Caco-2 (cell line): Measurements from ENCODE around the gene TMEM229B. TPM values are rescaled to one million over a fixed set of nuclear protein-coding genes. Genes with fewer than 3 reads are reported as not detected.

Experiments
- BruUV-seq: library from RNA; stranded (reverse); fragments of 400-500 nt; replicated peaks from 2 replicates; lab custom pipeline; 2021; lab: Mats Ljungman, UMichigan
- CTCF ChIA-PET: fragments of 300-600 bp; sonication (Branson Sonifier 250); formaldehyde crosslinking; loops from one replicate; lab custom pipeline; 2022; ENCODE audit warnings: antibody characterized with exemption; lab: Charles Lee
- POLR2A ChIA-PET: fragments of 300-600 bp; sonication (Branson Sonifier 250); formaldehyde crosslinking; loops from one replicate; lab custom pipeline; 2022; ENCODE audit warnings: antibody characterized with exemption; lab: Charles Lee
- DNase-seq, 2 experiments: peaks; one replicate each; pipeline versions ENCODE4 v3.0.0 to v3.0.0-alpha.2; 2020 to 2022
- H3K27me3 ChIP-seq: replicated peaks from 2 replicates; pipeline ENCODE4 v1.6.0; 2011; ENCODE audit warnings: low read length; ENCODE audit not compliant: control insufficient read depth, insufficient read depth
- H3K36me3 ChIP-seq: 2 replicates; pipeline ENCODE4 v1.5.1; 2011; ENCODE audit warnings: low read length; ENCODE audit not compliant: control insufficient read depth, insufficient read depth
- H3K4me1 ChIP-seq: fragments of 250-450 bp; sonication (Bioruptor Pico); 2 replicates; pipeline ENCODE4 v1.5.1; 2020; ENCODE audit warnings: mild to moderate bottlenecking
- H3K4me3 ChIP-seq: 2 replicates; pipeline ENCODE4 v1.5.1; 2011; ENCODE audit warnings: low read depth, mild to moderate bottlenecking, control low read depth, low read length
- H3K9me3 ChIP-seq: fragments of 250-450 bp; sonication (Bioruptor Pico); 2 replicates; pipeline ENCODE4 v1.5.1; 2020; ENCODE audit warnings: mild to moderate bottlenecking, moderate library complexity
- H3K27ac Mint-ChIP-seq: one replicate; pipeline ENCODE4 v1.8.0; 2022; ENCODE audit warnings: mixed read lengths; ENCODE audit not compliant: unreplicated experiment
- H3K27me3 Mint-ChIP-seq: one replicate; pipeline ENCODE4 v1.8.0; 2022; ENCODE audit warnings: mixed read lengths; ENCODE audit not compliant: insufficient read depth, unreplicated experiment
- H3K36me3 Mint-ChIP-seq: one replicate; pipeline ENCODE4 v1.8.0; 2022; ENCODE audit warnings: mild to moderate bottlenecking, mixed read lengths; ENCODE audit not compliant: insufficient read depth, unreplicated experiment
- H3K4me1 Mint-ChIP-seq: one replicate; pipeline ENCODE4 v1.8.0; 2022; ENCODE audit warnings: low read depth, mixed read lengths; ENCODE audit not compliant: unreplicated experiment
- H3K4me3 Mint-ChIP-seq: one replicate; pipeline ENCODE4 v1.8.0; 2022; ENCODE audit warnings: mild to moderate bottlenecking, moderate library complexity, mixed read lengths; ENCODE audit not compliant: unreplicated experiment
- H3K9me3 Mint-ChIP-seq: one replicate; pipeline ENCODE4 v1.8.0; 2022; ENCODE audit warnings: mixed read lengths; ENCODE audit not compliant: unreplicated experiment
- intact Hi-C: fragments of 100-400 bp; cut with micrococcal nuclease; formaldehyde crosslinking; loops from one replicate; pipeline ENCODE4 v1.10.0; 2022; ENCODE audit not compliant: unreplicated experiment
- total RNA-seq: library from RNA; stranded (reverse); gene quantifications from 2 replicates; pipeline ENCODE4 v1.2.3, GENCODE V29; 2022
- TF ChIP-seq, protein P1 (sequence below), 2 experiments: fragments of 200-600 bp in 1 of 2; IDR thresholded peaks; 1 replicate in 1 of 2; 2 replicates in 1 of 2; pipeline versions ENCODE4 v1.5.1 to v1.8.0; 2011 to 2022; ENCODE audit warnings: antibody characterized with exemption in 1 of 2, control low read depth in 1 of 2, inconsistent platforms in 1 of 2, low read depth in 1 of 2, low read length in 1 of 2, mild to moderate bottlenecking in 1 of 2, moderate library complexity in 1 of 2; ENCODE audit not compliant: insufficient read depth in 1 of 2, severe bottlenecking in 1 of 2, unreplicated experiment in 1 of 2

TMEM229B gene
- total RNA-seq, 1 experiment from 2014 or later, result not detected

GRCh38 chr14:67497716-67498115 lies 9.2 kb upstream of the TMEM229B start:
- Mint-ChIP-seq H3K4me3 (no peak overlapping the region), H3K27me3 (no peaks in the 10 kb centered on the region), H3K36me3 (no peaks in the 10 kb centered on the region), H3K9me3 (peaks cover 6% of the 10 kb centered on the region), H3K4me1 (peaks cover 7% of the 10 kb centered on the region), H3K27ac (no peak overlapping the region)
- CTCF ChIA-PET, result no interaction called here
- Histone ChIP-seq H3K4me3 (no peak overlapping the region), H3K27me3 (no peaks in the 10 kb centered on the region), H3K36me3 (no peaks in the 10 kb centered on the region; the same call in 1 of the 2 replicates), H3K4me1 (no peaks in the 10 kb centered on the region), H3K9me3 (peaks cover 7% of the 10 kb centered on the region)
- POLR2A ChIA-PET, result no interaction called here
- TF ChIP-seq, protein P1, sequence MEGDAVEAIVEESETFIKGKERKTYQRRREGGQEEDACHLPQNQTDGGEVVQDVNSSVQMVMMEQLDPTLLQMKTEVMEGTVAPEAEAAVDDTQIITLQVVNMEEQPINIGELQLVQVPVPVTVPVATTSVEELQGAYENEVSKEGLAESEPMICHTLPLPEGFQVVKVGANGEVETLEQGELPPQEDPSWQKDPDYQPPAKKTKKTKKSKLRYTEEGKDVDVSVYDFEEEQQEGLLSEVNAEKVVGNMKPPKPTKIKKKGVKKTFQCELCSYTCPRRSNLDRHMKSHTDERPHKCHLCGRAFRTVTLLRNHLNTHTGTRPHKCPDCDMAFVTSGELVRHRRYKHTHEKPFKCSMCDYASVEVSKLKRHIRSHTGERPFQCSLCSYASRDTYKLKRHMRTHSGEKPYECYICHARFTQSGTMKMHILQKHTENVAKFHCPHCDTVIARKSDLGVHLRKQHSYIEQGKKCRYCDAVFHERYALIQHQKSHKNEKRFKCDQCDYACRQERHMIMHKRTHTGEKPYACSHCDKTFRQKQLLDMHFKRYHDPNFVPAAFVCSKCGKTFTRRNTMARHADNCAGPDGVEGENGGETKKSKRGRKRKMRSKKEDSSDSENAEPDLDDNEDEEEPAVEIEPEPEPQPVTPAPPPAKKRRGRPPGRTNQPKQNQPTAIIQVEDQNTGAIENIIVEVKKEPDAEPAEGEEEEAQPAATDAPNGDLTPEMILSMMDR (IDR thresholded peaks at IDR 0.05; ENCODE audit: insufficient read depth in 1 of 2, low read depth in 1 of 2, low read length in 1 of 2, severe bottlenecking in 1 of 2, unreplicated experiment in 1 of 2), result no peak
- BruUV-seq, result no TSS peak
- intact Hi-C loops, result no loop called here
- DNase-seq, result no peak

DNA sequence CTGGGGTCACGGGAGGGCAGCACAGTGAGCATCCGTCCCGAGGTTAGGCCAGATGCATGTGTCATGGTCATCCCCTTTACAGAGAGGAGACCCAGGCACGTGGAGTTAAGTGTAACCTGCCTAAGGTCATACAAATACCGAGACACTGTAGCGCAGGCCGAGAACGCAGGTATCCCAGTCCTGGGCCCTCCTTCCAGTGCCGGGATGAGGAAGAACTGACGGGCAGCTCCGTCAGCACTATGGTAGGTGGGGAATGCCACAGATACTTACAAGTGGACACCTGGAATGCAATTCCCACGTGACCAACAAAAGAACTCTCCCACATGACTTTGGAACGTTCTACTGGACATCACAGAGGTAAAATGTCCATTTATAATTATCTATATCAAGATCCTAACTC lies 8.7 kb upstream of the TMEM229B start:
- BruUV-seq, result no TSS peak
- no peak overlapping the region for H3K4me3 ChIP-seq
- H3K36me3 ChIP-seq, result no peaks in the 10 kb centered on the region; the same call in 1 of the 2 replicates
- H3K4me1 Mint-ChIP-seq, result peaks cover 7% of the 10 kb centered on the region
- intact Hi-C loops, result no loop called here
- TF ChIP-seq, protein P1 (IDR thresholded peaks at IDR 0.05; ENCODE audit: insufficient read depth in 1 of 2, low read depth in 1 of 2, low read length in 1 of 2, severe bottlenecking in 1 of 2, unreplicated experiment in 1 of 2), result no peak
- no peak overlapping the region for H3K27ac Mint-ChIP-seq
- no peaks in the 10 kb centered on the region for H3K4me1 ChIP-seq
- peaks cover 11% of the 10 kb centered on the region for H3K9me3 Mint-ChIP-seq
- H3K9me3 ChIP-seq, result peaks cover 7% of the 10 kb centered on the region
- H3K4me3 Mint-ChIP-seq, result no peak overlapping the region
- H3K27me3 Mint-ChIP-seq, result no peaks in the 10 kb centered on the region
- no peak for DNase-seq
- no peaks in the 10 kb centered on the region for H3K27me3 ChIP-seq
- POLR2A ChIA-PET, result no interaction called here
- H3K36me3 Mint-ChIP-seq, result no peaks in the 10 kb centered on the region
- CTCF ChIA-PET, result no interaction called here

- Histone ChIP-seq H3K4me1 (no peaks in the 10 kb centered on the region), H3K4me3 (no peak overlapping the region), H3K27me3 (no peaks in the 10 kb centered on the region), H3K36me3 (no peaks in the 10 kb centered on the region; the same call in 1 of the 2 replicates), H3K9me3 (peaks cover 7% of the 10 kb centered on the region)
- DNase-seq, result no peak
- peaks cover 7% of the 10 kb centered on the region for H3K4me1 Mint-ChIP-seq
- POLR2A ChIA-PET, result no interaction called here
- H3K27me3 Mint-ChIP-seq, result no peaks in the 10 kb centered on the region
- peaks cover 12% of the 10 kb centered on the region for H3K9me3 Mint-ChIP-seq
- BruUV-seq, result no TSS peak
- CTCF ChIA-PET, result no interaction called here
- no peak overlapping the region for H3K27ac Mint-ChIP-seq
- no peaks in the 10 kb centered on the region for H3K36me3 Mint-ChIP-seq
- H3K4me3 Mint-ChIP-seq, result no peak overlapping the region
- intact Hi-C loops, result no loop called here
- TF ChIP-seq, protein P1 (IDR thresholded peaks at IDR 0.05; ENCODE audit: insufficient read depth in 1 of 2, low read depth in 1 of 2, low read length in 1 of 2, severe bottlenecking in 1 of 2, unreplicated experiment in 1 of 2), result no peak
Observed at GRCh38 chr14:67495827-67496226, 7.3 kb upstream of the TMEM229B start.
